NT2/D1 (cell line): ENCODE measurements around the gene N4BP3.

ENCODE experiments used
- YY1 ChIP-seq: IDR thresholded peaks from 2 replicates; pipeline ENCODE4 v1.6.1; 2011; ENCODE audit not compliant: insufficient read length, insufficient read depth
- ZNF274 ChIP-seq: IDR thresholded peaks from 2 replicates; pipeline ENCODE4 v1.6.1; 2011; ENCODE audit warnings: mild to moderate bottlenecking, low read depth, low read length

GRCh38 chr5:178152491-178153444 is 39.4 kb downstream of the N4BP3 start:
- TF ChIP-seq ZNF274, result no peak
- TF ChIP-seq YY1, result no peak
